Measurements from ENCODE around the gene STOML1.

Gene STOML1

GRCh38 chr15:73959801-73960200, 32.3 kb downstream of the STOML1 start:
- no peak overlapping the region for H3K4me3 ChIP-seq (ENCODE audit: low read length)
- no peak for DNase-seq (ENCODE audit: low read depth)
- TF ChIP-seq CTCF (conservative IDR thresholded peaks at IDR 0.05; ENCODE audit: low read length), result no peak

- H3K4me3 ChIP-seq (ENCODE audit: low read length), result no peak overlapping the region
- 0 out of 2 replicates have a peak, but pooled peaks have one; percentile 2 for TF ChIP-seq CTCF (conservative IDR thresholded peaks at IDR 0.05; ENCODE audit: low read length)
- DNase-seq (ENCODE audit: low read depth), result peak; percentile 34
Observed at GRCh38 chr15:73959012-73959581, 33.0 kb downstream of the STOML1 start.

GRCh38 chr15:73957785-73958184, 34.3 kb downstream of the STOML1 start:
- TF ChIP-seq CTCF (conservative IDR thresholded peaks at IDR 0.05; ENCODE audit: low read length), result no peak
- no peak for DNase-seq (ENCODE audit: low read depth)

GRCh38 chr15:73957276-73957675, 34.8 kb downstream of the STOML1 start:
- H3K4me3 ChIP-seq (ENCODE audit: low read length), result no peak overlapping the region
- DNase-seq (ENCODE audit: low read depth), result no peak
- TF ChIP-seq CTCF (conservative IDR thresholded peaks at IDR 0.05; ENCODE audit: low read length), result no peak

More at GRCh38 chr15:73957785-73958184, 34.3 kb downstream of the STOML1 start:
- no peak overlapping the region for H3K4me3 ChIP-seq (ENCODE audit: low read length)

GRCh38 chr15:73956743-73957135, 35.4 kb downstream of the STOML1 start:
- DNase-seq (ENCODE audit: low read depth), result peak; percentile 95
- no peak overlapping the region for H3K4me3 ChIP-seq (ENCODE audit: low read length)
- no peak for TF ChIP-seq CTCF (conservative IDR thresholded peaks at IDR 0.05; ENCODE audit: low read length)

GRCh38 chr15:73955861-73956742, 36.0 kb downstream of the STOML1 start:
- DNase-seq (ENCODE audit: low read depth), result no peak

More at GRCh38 chr15:73955861-73956742, 36.0 kb downstream of the STOML1 start:
- no peak for TF ChIP-seq CTCF (conservative IDR thresholded peaks at IDR 0.05; ENCODE audit: low read length)
- no peak overlapping the region for H3K4me3 ChIP-seq (ENCODE audit: low read length)
